ENCODE data around the gene ZNF606. TPM values are rescaled to one million over a fixed set of nuclear protein-coding genes. Genes with fewer than 3 reads are reported as not detected.

ZNF606 gene
- total and polyA plus RNA-seq, 2 donors (not counting 1 experiment from before 2014, with no cell fraction given): 4.7 to 17.5 TPM

GRCh38 chr19:57964761-57965160 lies 37.9 kb downstream of the ZNF606 start:
- no peak overlapping the region for H2AFZ ChIP-seq (ENCODE audit: low read length)
- no peaks in the 10 kb centered on the region for H4K20me1 ChIP-seq (ENCODE audit: control insufficient read depth, extremely low read depth, insufficient read depth, low read length)
- H3K4me3 ChIP-seq (replicated peaks in 1 of 4; ENCODE audit: control extremely low read depth in 1 of 4, insufficient read depth in 1 of 4, low read depth in 3 of 4, low read length in 4 of 4): no peak overlapping the region
- H3K4me1 ChIP-seq (ENCODE audit: control insufficient read depth, extremely low read depth, insufficient read depth, low read length): no peaks in the 10 kb centered on the region
- no peaks in the 10 kb centered on the region for H3K27me3 ChIP-seq (ENCODE audit: control insufficient read depth, insufficient read depth, low read length)
- no peak for TF ChIP-seq CTCF (conservative IDR thresholded peaks at IDR 0.05 in 1 of 2, IDR thresholded peaks at IDR 0.05 in 1 of 2; ENCODE audit: low read depth in 1 of 2, low read length in 2 of 2)
- TF ChIP-seq EZH2 (IDR thresholded peaks at IDR 0.05; ENCODE audit: low read length, missing control alignments): no peak
- no peaks in the 10 kb centered on the region for H3K36me3 ChIP-seq (ENCODE audit: control insufficient read depth, insufficient read depth, low read length)
- DNase-seq (ENCODE audit: low read depth in 2 of 2): no peak
- no peak overlapping the region for H3K9ac ChIP-seq (ENCODE audit: insufficient read depth, low read length)
- H3K4me2 ChIP-seq (ENCODE audit: extremely low read depth, insufficient read depth, low read length): no peak overlapping the region
- H3K79me2 ChIP-seq (ENCODE audit: control insufficient read depth, insufficient read depth, low read length): no peaks in the 10 kb centered on the region
- H3K9me3 ChIP-seq (ENCODE audit: control insufficient read depth, insufficient read depth, low read depth, low read length): no peaks in the 10 kb centered on the region
- no peak overlapping the region for H3K27ac ChIP-seq (ENCODE audit: insufficient read depth, low read length)

GRCh38 chr19:57961785-57962184 lies 40.8 kb downstream of the ZNF606 start:
- Histone ChIP-seq H3K4me3 (replicated peaks in 1 of 4; ENCODE audit: control extremely low read depth in 1 of 4, insufficient read depth in 1 of 4, low read depth in 3 of 4, low read length in 4 of 4) (no peak overlapping the region), H3K9ac (ENCODE audit: insufficient read depth, low read length) (no peak overlapping the region), H3K4me2 (ENCODE audit: extremely low read depth, insufficient read depth, low read length) (no peak overlapping the region), H4K20me1 (ENCODE audit: control insufficient read depth, extremely low read depth, insufficient read depth, low read length) (no peaks in the 10 kb centered on the region), H3K79me2 (ENCODE audit: control insufficient read depth, insufficient read depth, low read length) (no peaks in the 10 kb centered on the region), H3K27me3 (ENCODE audit: control insufficient read depth, insufficient read depth, low read length) (no peaks in the 10 kb centered on the region), H3K9me3 (ENCODE audit: control insufficient read depth, insufficient read depth, low read depth, low read length) (no peaks in the 10 kb centered on the region), H3K36me3 (ENCODE audit: control insufficient read depth, insufficient read depth, low read length) (no peaks in the 10 kb centered on the region), H3K27ac (ENCODE audit: insufficient read depth, low read length) (no peak overlapping the region), H2AFZ (ENCODE audit: low read length) (no peak overlapping the region), H3K4me1 (ENCODE audit: control insufficient read depth, extremely low read depth, insufficient read depth, low read length) (no peaks in the 10 kb centered on the region)
- TF ChIP-seq EZH2 (IDR thresholded peaks at IDR 0.05; ENCODE audit: low read length, missing control alignments) (no peak), CTCF (conservative IDR thresholded peaks at IDR 0.05 in 1 of 2, IDR thresholded peaks at IDR 0.05 in 1 of 2; ENCODE audit: low read depth in 1 of 2, low read length in 2 of 2) (no peak)
- DNase-seq (ENCODE audit: low read depth in 2 of 2): no peak

- H3K9ac ChIP-seq (ENCODE audit: insufficient read depth, low read length): no peak overlapping the region
- no peak overlapping the region for H3K27ac ChIP-seq (ENCODE audit: insufficient read depth, low read length)
- no peaks in the 10 kb centered on the region for H3K4me1 ChIP-seq (ENCODE audit: control insufficient read depth, extremely low read depth, insufficient read depth, low read length)
- H3K36me3 ChIP-seq (ENCODE audit: control insufficient read depth, insufficient read depth, low read length): no peaks in the 10 kb centered on the region
- no peak overlapping the region for H2AFZ ChIP-seq (ENCODE audit: low read length)
- no peak overlapping the region for H3K4me3 ChIP-seq (replicated peaks in 1 of 4; ENCODE audit: control extremely low read depth in 1 of 4, insufficient read depth in 1 of 4, low read depth in 3 of 4, low read length in 4 of 4)
- no peaks in the 10 kb centered on the region for H3K27me3 ChIP-seq (ENCODE audit: control insufficient read depth, insufficient read depth, low read length)
- H3K9me3 ChIP-seq (ENCODE audit: control insufficient read depth, insufficient read depth, low read depth, low read length): no peaks in the 10 kb centered on the region
- H4K20me1 ChIP-seq (ENCODE audit: control insufficient read depth, extremely low read depth, insufficient read depth, low read length): no peaks in the 10 kb centered on the region
- H3K4me2 ChIP-seq (ENCODE audit: extremely low read depth, insufficient read depth, low read length): no peak overlapping the region
- no peak for TF ChIP-seq EZH2 (IDR thresholded peaks at IDR 0.05; ENCODE audit: low read length, missing control alignments)
- TF ChIP-seq CTCF (conservative IDR thresholded peaks at IDR 0.05 in 1 of 2, IDR thresholded peaks at IDR 0.05 in 1 of 2; ENCODE audit: low read depth in 1 of 2, low read length in 2 of 2): no peak
- H3K79me2 ChIP-seq (ENCODE audit: control insufficient read depth, insufficient read depth, low read length): no peaks in the 10 kb centered on the region
- no peak for DNase-seq (ENCODE audit: low read depth in 2 of 2)
These were observed 47.6 kb downstream of the ZNF606 start for GRCh38 chr19:57954996-57955395.

Data from fibroblast of lung (primary cell).